Measurements from ENCODE around the gene DYNLT2B. TPM values are rescaled to one million over a fixed set of nuclear protein-coding genes. Genes with fewer than 3 reads are reported as not detected.

Gene DYNLT2B
- total RNA-seq, 1 experiment from 2014 or later: 12.1 TPM

GRCh38 chr3:196332168-196332567, 14.1 kb upstream of the DYNLT2B start:
- H3K27me3 ChIP-seq (replicated peaks; ENCODE audit: control insufficient read depth, insufficient read depth, low read length): no peaks in the 10 kb centered on the region
- Mint-ChIP-seq H3K27me3 (ENCODE audit: insufficient read depth, unreplicated experiment) (no peaks in the 10 kb centered on the region), H3K4me3 (ENCODE audit: unreplicated experiment) (no peak overlapping the region), H3K27ac (ENCODE audit: unreplicated experiment) (no peak overlapping the region), H3K36me3 (ENCODE audit: insufficient read depth, unreplicated experiment) (no peaks in the 10 kb centered on the region), H3K4me1 (ENCODE audit: low read depth, unreplicated experiment) (no peaks in the 10 kb centered on the region), H3K9me3 (ENCODE audit: unreplicated experiment) (no peaks in the 10 kb centered on the region)
- CTCF ChIA-PET: no interaction called here
- H3K9me3 ChIP-seq: no peaks in the 10 kb centered on the region
- intact Hi-C loops (cut with micrococcal nuclease; ENCODE audit: unreplicated experiment): no loop called here
- TF ChIP-seq CTCF (IDR thresholded peaks at IDR 0.05; ENCODE audit: insufficient read depth in 1 of 2, low read depth in 1 of 2, low read length in 1 of 2, severe bottlenecking in 1 of 2, unreplicated experiment in 1 of 2): no peak
- no peaks in the 10 kb centered on the region for H3K4me1 ChIP-seq
- H3K36me3 ChIP-seq (ENCODE audit: control insufficient read depth, insufficient read depth, low read length): no peaks in the 10 kb centered on the region
- no peak overlapping the region for H3K4me3 ChIP-seq (ENCODE audit: low read depth, low read length)
- POLR2A ChIA-PET: no interaction called here
- DNase-seq: no peak
- BruUV-seq (replicated peaks): no TSS peak

- no peak for TF ChIP-seq CTCF (IDR thresholded peaks at IDR 0.05; ENCODE audit: insufficient read depth in 1 of 2, low read depth in 1 of 2, low read length in 1 of 2, severe bottlenecking in 1 of 2, unreplicated experiment in 1 of 2)
- no TSS peak for BruUV-seq (replicated peaks)
- Histone ChIP-seq H3K4me3 (ENCODE audit: low read depth, low read length) (no peak overlapping the region), H3K4me1 (no peaks in the 10 kb centered on the region), H3K27me3 (replicated peaks; ENCODE audit: control insufficient read depth, insufficient read depth, low read length) (no peaks in the 10 kb centered on the region), H3K36me3 (ENCODE audit: control insufficient read depth, insufficient read depth, low read length) (no peaks in the 10 kb centered on the region), H3K9me3 (no peaks in the 10 kb centered on the region)
- intact Hi-C loops (cut with micrococcal nuclease; ENCODE audit: unreplicated experiment): no loop called here
- POLR2A ChIA-PET: no interaction called here
- Mint-ChIP-seq H3K9me3 (ENCODE audit: unreplicated experiment) (no peaks in the 10 kb centered on the region), H3K36me3 (ENCODE audit: insufficient read depth, unreplicated experiment) (no peaks in the 10 kb centered on the region), H3K27me3 (ENCODE audit: insufficient read depth, unreplicated experiment) (no peaks in the 10 kb centered on the region), H3K27ac (ENCODE audit: unreplicated experiment) (no peak overlapping the region), H3K4me3 (ENCODE audit: unreplicated experiment) (no peak overlapping the region), H3K4me1 (ENCODE audit: low read depth, unreplicated experiment) (no peaks in the 10 kb centered on the region)
- no peak for DNase-seq
- CTCF ChIA-PET: no interaction called here
These were observed 9.4 kb upstream of the DYNLT2B start for GRCh38 chr3:196327405-196327804.

GRCh38 chr3:196326936-196327335, 8.9 kb upstream of the DYNLT2B start:
- Mint-ChIP-seq H3K27ac (ENCODE audit: unreplicated experiment) (no peak overlapping the region), H3K4me3 (ENCODE audit: unreplicated experiment) (no peak overlapping the region), H3K36me3 (ENCODE audit: insufficient read depth, unreplicated experiment) (no peaks in the 10 kb centered on the region), H3K27me3 (ENCODE audit: insufficient read depth, unreplicated experiment) (no peaks in the 10 kb centered on the region), H3K9me3 (ENCODE audit: unreplicated experiment) (no peaks in the 10 kb centered on the region), H3K4me1 (ENCODE audit: low read depth, unreplicated experiment) (no peaks in the 10 kb centered on the region)
- Histone ChIP-seq H3K4me1 (no peaks in the 10 kb centered on the region), H3K27me3 (replicated peaks; ENCODE audit: control insufficient read depth, insufficient read depth, low read length) (no peaks in the 10 kb centered on the region), H3K9me3 (no peaks in the 10 kb centered on the region), H3K36me3 (ENCODE audit: control insufficient read depth, insufficient read depth, low read length) (no peaks in the 10 kb centered on the region), H3K4me3 (ENCODE audit: low read depth, low read length) (no peak overlapping the region)
- ChIA-PET CTCF (no interaction called here), POLR2A (no interaction called here)
- TF ChIP-seq CTCF (IDR thresholded peaks at IDR 0.05; ENCODE audit: insufficient read depth in 1 of 2, low read depth in 1 of 2, low read length in 1 of 2, severe bottlenecking in 1 of 2, unreplicated experiment in 1 of 2): no peak
- BruUV-seq (replicated peaks): no TSS peak
- DNase-seq: no peak
- intact Hi-C loops (cut with micrococcal nuclease; ENCODE audit: unreplicated experiment): no loop called here

All from Caco-2 (cell line).